Sigmoid colon (tissue), 4 donors: ENCODE measurements around the gene COMMD6.
A peak's percentile ranks its signal among the peaks of the same experiment; 100 is the strongest.

Experiments used
- EP300 ChIP-seq, 4 donors: sonication (generic); formaldehyde crosslinking; IDR thresholded peaks; one replicate each; pipeline ENCODE4 v1.6.1; 2017; ENCODE audit warnings: antibody characterized with exemption in 4 of 4
- POLR2A ChIP-seq, 2 donors: fragments of 450-650 bp; IDR thresholded peaks; one replicate each; pipeline ENCODE4 v1.6.1; 2016; ENCODE audit warnings: antibody characterized with exemption in 2 of 2, mild to moderate bottlenecking in 2 of 2, moderate library complexity in 2 of 2
- POLR2AphosphoS5 ChIP-seq, 4 donors: sonication (generic); formaldehyde crosslinking; IDR thresholded peaks; one replicate each; pipeline ENCODE4 v1.6.1; 2017; ENCODE audit warnings: antibody characterized with exemption in 4 of 4
- TF ChIP-seq, protein P1 (sequence below), 4 experiments: fragments of 450-650 bp in 3 of 4; fragments of 200-600 bp in 1 of 4; IDR thresholded peaks; one replicate each; pipeline ENCODE4 v1.5.1; 2016 to 2019; ENCODE audit warnings: antibody characterized with exemption in 4 of 4, mild to moderate bottlenecking in 3 of 4, moderate library complexity in 2 of 4

DNA sequence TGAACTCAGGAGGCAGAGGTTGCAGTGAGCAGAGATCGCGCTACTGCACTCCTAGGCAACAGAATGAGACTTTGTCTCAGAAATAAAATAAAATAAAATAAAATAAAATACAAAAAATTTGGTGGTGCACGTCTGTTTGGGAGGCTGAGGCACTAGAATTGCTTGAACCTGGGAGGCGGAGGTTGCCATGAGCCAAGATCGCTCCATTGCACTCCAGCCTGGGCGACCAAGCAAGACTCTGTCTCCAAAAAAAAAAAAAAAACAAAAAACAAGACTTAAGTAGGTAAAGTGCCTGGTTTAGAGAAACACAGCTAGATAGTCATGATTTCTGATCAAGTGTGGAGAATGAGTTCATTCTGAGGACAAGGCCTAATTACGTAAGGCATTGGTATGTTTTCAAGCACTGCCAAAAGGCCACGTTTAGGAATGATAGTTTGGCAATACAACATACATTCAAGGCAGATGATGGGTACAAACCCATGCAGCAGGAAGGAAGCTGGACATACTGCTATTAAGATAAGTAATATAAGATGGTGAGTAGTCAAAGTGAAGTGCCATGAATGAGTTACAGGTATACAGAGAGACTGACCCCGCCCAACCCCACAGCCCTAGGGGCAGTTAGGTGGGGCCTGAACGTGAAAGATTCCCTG, 7.2 kb upstream of the COMMD6 start:
- TF ChIP-seq POLR2A (IDR thresholded peaks at IDR 0.05) (no peak), POLR2AphosphoS5 (IDR thresholded peaks at IDR 0.05) (peak in 1 of 4 donors; percentile 40), EP300 (IDR thresholded peaks at IDR 0.05) (no peak)
- TF ChIP-seq, protein P1, sequence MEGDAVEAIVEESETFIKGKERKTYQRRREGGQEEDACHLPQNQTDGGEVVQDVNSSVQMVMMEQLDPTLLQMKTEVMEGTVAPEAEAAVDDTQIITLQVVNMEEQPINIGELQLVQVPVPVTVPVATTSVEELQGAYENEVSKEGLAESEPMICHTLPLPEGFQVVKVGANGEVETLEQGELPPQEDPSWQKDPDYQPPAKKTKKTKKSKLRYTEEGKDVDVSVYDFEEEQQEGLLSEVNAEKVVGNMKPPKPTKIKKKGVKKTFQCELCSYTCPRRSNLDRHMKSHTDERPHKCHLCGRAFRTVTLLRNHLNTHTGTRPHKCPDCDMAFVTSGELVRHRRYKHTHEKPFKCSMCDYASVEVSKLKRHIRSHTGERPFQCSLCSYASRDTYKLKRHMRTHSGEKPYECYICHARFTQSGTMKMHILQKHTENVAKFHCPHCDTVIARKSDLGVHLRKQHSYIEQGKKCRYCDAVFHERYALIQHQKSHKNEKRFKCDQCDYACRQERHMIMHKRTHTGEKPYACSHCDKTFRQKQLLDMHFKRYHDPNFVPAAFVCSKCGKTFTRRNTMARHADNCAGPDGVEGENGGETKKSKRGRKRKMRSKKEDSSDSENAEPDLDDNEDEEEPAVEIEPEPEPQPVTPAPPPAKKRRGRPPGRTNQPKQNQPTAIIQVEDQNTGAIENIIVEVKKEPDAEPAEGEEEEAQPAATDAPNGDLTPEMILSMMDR (IDR thresholded peaks at IDR 0.05) = no peak
